Measurements from ENCODE around the gene NPEPL1.

The NPEPL1 gene

DNA sequence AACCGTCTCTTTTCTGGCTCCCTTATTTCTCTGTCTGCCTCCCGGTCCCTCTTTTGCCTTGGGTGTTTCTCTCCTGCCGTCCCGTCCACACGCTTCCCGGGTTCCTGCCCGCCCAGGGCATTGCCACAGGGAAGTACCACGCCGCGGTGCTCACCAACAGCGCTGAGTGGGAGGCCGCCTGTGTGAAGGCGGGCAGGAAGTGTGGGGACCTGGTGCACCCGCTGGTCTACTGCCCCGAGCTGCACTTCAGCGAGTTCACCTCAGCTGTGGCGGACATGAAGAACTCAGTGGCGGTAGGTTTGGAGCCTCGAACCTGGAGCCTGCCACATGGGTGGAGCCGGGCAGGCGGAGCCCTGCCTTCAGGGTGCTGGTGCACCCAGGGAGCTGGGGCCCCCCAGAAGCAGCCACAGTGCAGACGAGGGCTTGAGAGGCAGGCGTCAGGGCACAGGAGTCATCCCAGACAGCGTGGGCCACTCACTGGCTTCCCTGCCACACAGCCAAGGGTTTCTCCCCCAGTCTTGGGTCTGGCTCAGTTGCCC lies 21.3 kb downstream of the NPEPL1 start:
- no peak overlapping the region for H3K27ac ChIP-seq
- TF ChIP-seq, protein P1, sequence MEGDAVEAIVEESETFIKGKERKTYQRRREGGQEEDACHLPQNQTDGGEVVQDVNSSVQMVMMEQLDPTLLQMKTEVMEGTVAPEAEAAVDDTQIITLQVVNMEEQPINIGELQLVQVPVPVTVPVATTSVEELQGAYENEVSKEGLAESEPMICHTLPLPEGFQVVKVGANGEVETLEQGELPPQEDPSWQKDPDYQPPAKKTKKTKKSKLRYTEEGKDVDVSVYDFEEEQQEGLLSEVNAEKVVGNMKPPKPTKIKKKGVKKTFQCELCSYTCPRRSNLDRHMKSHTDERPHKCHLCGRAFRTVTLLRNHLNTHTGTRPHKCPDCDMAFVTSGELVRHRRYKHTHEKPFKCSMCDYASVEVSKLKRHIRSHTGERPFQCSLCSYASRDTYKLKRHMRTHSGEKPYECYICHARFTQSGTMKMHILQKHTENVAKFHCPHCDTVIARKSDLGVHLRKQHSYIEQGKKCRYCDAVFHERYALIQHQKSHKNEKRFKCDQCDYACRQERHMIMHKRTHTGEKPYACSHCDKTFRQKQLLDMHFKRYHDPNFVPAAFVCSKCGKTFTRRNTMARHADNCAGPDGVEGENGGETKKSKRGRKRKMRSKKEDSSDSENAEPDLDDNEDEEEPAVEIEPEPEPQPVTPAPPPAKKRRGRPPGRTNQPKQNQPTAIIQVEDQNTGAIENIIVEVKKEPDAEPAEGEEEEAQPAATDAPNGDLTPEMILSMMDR (conservative IDR thresholded peaks at IDR 0.05) = no peak

DNA sequence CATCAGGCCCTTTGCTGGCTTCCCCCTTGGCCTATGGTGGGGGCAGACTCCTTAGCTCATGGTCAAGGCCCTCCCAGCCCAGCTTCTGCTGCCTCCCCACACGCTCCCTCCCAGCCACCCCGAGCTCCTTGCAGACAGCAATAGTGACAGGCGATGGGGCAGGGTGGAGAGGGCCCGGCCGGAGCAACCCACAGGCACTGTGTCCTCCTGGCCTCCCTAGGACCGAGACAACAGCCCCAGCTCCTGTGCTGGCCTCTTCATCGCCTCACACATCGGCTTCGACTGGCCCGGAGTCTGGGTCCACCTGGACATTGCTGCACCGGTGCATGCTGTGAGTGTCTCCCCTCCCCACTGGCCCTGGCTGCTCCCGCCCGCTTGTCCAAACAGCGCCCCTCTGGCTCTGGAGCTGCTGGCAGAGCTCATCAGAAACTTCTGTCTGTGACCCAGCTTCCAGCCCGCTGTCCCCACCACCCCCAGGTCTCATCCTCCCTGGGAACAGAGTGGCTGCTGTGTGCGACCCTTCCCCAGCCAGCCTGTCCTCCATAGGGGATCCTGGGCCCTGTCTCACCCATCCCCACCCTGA lies 21.8 kb downstream of the NPEPL1 start:
- H3K27ac ChIP-seq = no peak overlapping the region
- TF ChIP-seq, protein P1 (conservative IDR thresholded peaks at IDR 0.05) = no peak

DNA sequence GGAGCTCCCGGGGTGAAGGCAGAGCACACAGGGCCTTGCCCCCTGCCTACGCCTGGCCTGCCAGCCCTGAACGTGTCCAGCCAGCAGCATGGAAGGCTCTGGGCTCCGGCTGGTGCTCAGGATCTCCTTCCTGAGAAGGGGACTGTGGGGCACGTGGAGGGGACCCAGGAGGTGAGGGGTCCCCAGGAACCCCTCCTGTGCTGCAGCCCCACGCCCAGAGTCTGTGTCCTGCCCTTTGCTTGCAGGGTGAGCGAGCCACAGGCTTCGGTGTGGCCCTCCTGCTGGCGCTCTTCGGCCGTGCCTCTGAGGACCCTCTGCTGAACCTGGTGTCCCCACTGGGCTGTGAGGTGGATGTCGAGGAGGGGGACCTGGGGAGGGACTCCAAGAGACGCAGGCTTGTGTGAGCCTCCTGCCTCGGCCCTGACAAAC lies 22.3 kb downstream of the NPEPL1 start:
- TF ChIP-seq, protein P1 (conservative IDR thresholded peaks at IDR 0.05) = no peak
- no peak overlapping the region for H3K27ac ChIP-seq

DNA sequence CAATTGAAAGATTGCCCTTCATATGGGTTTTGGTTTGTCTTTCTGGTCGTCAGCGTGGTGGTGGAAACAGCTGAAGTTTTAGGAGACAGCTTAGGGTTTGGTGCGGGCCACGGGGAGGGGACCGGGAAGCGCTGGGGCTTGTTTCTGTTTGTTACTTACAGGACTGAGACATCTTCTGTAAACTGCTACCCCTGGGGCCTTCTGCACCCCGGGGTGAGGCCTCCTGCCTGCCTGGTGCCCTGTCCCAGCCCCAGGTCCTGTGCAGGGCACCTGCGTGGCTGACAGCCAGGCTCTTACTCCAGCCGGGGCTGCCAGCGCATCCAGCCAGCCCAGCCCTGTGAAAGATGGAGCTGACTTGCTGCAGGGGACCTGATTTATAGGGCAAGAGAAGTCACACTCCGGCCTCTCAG lies 22.8 kb downstream of the NPEPL1 start:
- TF ChIP-seq, protein P1 (conservative IDR thresholded peaks at IDR 0.05) = no peak
- no peak overlapping the region for H3K27ac ChIP-seq

DNA sequence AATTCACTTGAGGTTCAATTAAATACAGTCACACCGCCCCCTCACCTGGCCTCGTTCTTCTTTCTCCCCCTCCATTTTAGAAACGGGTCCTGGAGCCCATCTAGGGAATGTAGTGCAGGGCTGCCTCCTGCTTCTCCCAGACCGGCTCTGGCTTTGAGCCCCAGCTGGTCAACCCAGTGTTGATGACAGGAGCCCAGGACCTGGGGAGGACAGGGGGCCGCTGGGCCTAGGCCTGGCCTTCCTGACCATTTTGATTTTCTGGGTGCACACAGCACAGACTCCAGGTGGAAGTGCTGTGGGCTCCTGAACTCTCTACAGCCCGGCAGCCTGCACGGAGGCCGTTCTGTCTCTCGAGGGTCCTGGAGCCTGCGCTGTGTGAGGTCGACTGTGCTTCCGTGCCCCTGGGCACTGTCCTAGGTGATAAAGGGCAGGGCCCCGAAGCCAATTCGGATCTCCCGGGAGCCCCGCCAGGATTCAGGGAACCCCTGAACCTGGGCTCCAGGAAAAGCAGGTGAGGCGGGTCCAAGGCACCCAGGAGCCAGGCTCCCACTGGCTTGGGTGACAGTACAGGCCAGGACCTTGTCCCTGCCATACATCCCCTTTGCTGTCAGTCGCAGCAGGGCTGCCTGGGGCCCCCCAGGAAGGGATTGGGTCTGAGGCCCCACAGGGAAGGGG lies 23.3 kb downstream of the NPEPL1 start:
- no peak overlapping the region for H3K27ac ChIP-seq

DNA sequence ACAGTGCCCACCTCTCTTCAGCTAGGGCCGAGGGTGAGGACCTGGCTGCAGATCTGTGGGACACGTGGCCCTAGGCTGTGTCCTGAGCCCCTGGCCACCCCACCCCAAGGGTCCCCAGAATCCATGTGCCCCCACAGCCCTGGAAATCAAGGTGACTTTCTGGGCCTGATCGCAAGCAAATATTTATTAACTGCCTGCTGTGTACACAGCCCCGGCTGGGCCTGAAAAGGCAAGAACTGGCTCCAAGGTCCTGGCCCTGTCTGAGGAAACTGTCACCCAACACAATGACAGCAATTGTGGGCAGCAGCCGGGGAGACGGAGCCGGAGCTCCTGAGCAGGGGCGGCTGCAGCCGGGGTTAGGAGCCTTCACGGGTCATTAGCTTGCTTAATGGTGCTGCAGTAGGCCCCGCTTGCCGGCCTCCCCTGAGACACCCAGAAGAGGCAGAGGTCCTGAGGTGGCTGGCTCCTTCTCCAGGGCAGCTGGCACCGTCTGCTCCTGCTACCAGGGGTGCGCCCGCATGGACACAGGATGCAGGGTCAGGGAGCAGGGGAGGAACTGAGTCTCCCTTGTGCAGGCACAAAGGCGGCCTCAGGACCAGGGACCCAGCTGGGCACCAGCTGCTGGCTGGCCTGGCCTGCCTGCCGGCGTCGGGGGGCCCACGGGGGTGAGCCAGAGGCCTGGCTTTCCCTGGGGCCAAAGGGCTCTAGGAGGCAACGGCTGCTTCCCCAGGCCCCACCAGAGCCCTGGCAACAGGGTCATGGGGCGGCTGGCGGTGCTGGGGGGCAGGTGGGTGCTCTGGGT lies 24.1 kb downstream of the NPEPL1 start:
- no peak overlapping the region for H3K27ac ChIP-seq
- TF ChIP-seq, protein P1 (conservative IDR thresholded peaks at IDR 0.05) = no peak

More for the DNA sequence above, 23.3 kb downstream of the NPEPL1 start:
- TF ChIP-seq, protein P1 (conservative IDR thresholded peaks at IDR 0.05) = no peak
